Parathyroid adenoma (tissue), 2 donors: ENCODE data around the gene DVL1.

Experiments used
- H2AFZ ChIP-seq: fragments of 300-600 bp; sonication (generic); one replicate; pipeline ENCODE4 v1.7.0; 2017; ENCODE audit warnings: antibody characterized with exemption, mild to moderate bottlenecking
- H3K27ac ChIP-seq: fragments of 300-600 bp; sonication (generic); one replicate; pipeline ENCODE4 v1.7.0; 2017
- H3K27me3 ChIP-seq: fragments of 300-600 bp; sonication (generic); one replicate; pipeline ENCODE4 v1.7.0; 2017; ENCODE audit warnings: low read length; ENCODE audit not compliant: control insufficient read depth, insufficient read depth
- H3K36me3 ChIP-seq: fragments of 300-600 bp; sonication (generic); one replicate; pipeline ENCODE4 v1.7.0; 2017; ENCODE audit warnings: low read length; ENCODE audit not compliant: control insufficient read depth, insufficient read depth
- H3K4me1 ChIP-seq: fragments of 300-600 bp; sonication (generic); one replicate; pipeline ENCODE4 v1.7.0; 2017; ENCODE audit warnings: control low read depth
- H3K4me2 ChIP-seq: fragments of 300-600 bp; sonication (generic); one replicate; pipeline ENCODE4 v1.7.0; 2017; ENCODE audit warnings: low read length
- H3K4me3 ChIP-seq: fragments of 300-600 bp; sonication (generic); one replicate; pipeline ENCODE4 v1.7.0; 2017; ENCODE audit warnings: low read depth, low read length
- H3K79me2 ChIP-seq: fragments of 300-600 bp; sonication (generic); one replicate; pipeline ENCODE4 v1.7.0; 2017; ENCODE audit warnings: control low read depth
- H3K9ac ChIP-seq: fragments of 300-600 bp; sonication (generic); one replicate; pipeline ENCODE4 v1.7.0; 2017; ENCODE audit warnings: mild to moderate bottlenecking
- H3K9me3 ChIP-seq: fragments of 300-600 bp; sonication (generic); one replicate; pipeline ENCODE4 v1.7.0; 2017; ENCODE audit warnings: low read length; ENCODE audit not compliant: control insufficient read depth
- CTCF ChIP-seq: fragments of 300-600 bp; sonication (generic); IDR thresholded peaks from one replicate; pipeline ENCODE4 v1.7.0; 2017; ENCODE audit warnings: antibody characterized with exemption, mild to moderate bottlenecking
- donor health status: primary hyperparathyroidism.

The DVL1 gene

GRCh38 chr1:1394116-1394515 is 44.9 kb upstream of the DVL1 start:
- Histone ChIP-seq H2AFZ (no peak overlapping the region), H3K9ac (no peak overlapping the region), H3K4me2 (no peak overlapping the region), H3K79me2 (peaks cover 10% of the 10 kb centered on the region), H3K4me1 (no peaks in the 10 kb centered on the region), H3K27me3 (no peaks in the 10 kb centered on the region), H3K36me3 (no peaks in the 10 kb centered on the region), H3K27ac (no peak overlapping the region), H3K9me3 (no peaks in the 10 kb centered on the region), H3K4me3 (no peak overlapping the region)
- no peak for TF ChIP-seq CTCF

- TF ChIP-seq CTCF = no peak
- peaks cover 10% of the 10 kb centered on the region for H3K79me2 ChIP-seq
- no peaks in the 10 kb centered on the region for H3K36me3 ChIP-seq
- H3K4me2 ChIP-seq = no peak overlapping the region
- no peak overlapping the region for H3K9ac ChIP-seq
- H3K4me1 ChIP-seq = no peaks in the 10 kb centered on the region
- H3K27ac ChIP-seq = no peak overlapping the region
- H3K9me3 ChIP-seq = no peaks in the 10 kb centered on the region
- H2AFZ ChIP-seq = no peak overlapping the region
- no peak overlapping the region for H3K4me3 ChIP-seq
- no peaks in the 10 kb centered on the region for H3K27me3 ChIP-seq
Observed at GRCh38 chr1:1393428-1393827, 44.2 kb upstream of the DVL1 start.

- H3K27me3 ChIP-seq = no peaks in the 10 kb centered on the region
- H3K9me3 ChIP-seq = no peaks in the 10 kb centered on the region
- H3K4me3 ChIP-seq = no peak overlapping the region
- no peaks in the 10 kb centered on the region for H3K4me1 ChIP-seq
- H3K79me2 ChIP-seq = peaks cover 8% of the 10 kb centered on the region
- TF ChIP-seq CTCF = no peak
- no peaks in the 10 kb centered on the region for H3K36me3 ChIP-seq
- no peak overlapping the region for H3K4me2 ChIP-seq
- H3K27ac ChIP-seq = no peak overlapping the region
- H2AFZ ChIP-seq = no peak overlapping the region
- no peak overlapping the region for H3K9ac ChIP-seq
Observed at GRCh38 chr1:1393014-1393413, 43.8 kb upstream of the DVL1 start.

- no peaks in the 10 kb centered on the region for H3K4me1 ChIP-seq
- no peaks in the 10 kb centered on the region for H3K27me3 ChIP-seq
- no peak overlapping the region for H3K27ac ChIP-seq
- H3K9me3 ChIP-seq = no peaks in the 10 kb centered on the region
- no peak overlapping the region for H2AFZ ChIP-seq
- H3K79me2 ChIP-seq = peaks cover 4% of the 10 kb centered on the region
- H3K36me3 ChIP-seq = no peaks in the 10 kb centered on the region
- no peak overlapping the region for H3K4me3 ChIP-seq
- no peak overlapping the region for H3K4me2 ChIP-seq
- no peak overlapping the region for H3K9ac ChIP-seq
- TF ChIP-seq CTCF = no peak
Observed at GRCh38 chr1:1391225-1391624, 42.0 kb upstream of the DVL1 start.

GRCh38 chr1:1390675-1391074 is 41.5 kb upstream of the DVL1 start:
- Histone ChIP-seq H3K27ac (no peak overlapping the region), H3K36me3 (no peaks in the 10 kb centered on the region), H3K4me2 (no peak overlapping the region), H3K4me3 (no peak overlapping the region), H2AFZ (no peak overlapping the region), H3K9me3 (no peaks in the 10 kb centered on the region), H3K4me1 (no peaks in the 10 kb centered on the region), H3K9ac (no peak overlapping the region), H3K79me2 (peaks cover 4% of the 10 kb centered on the region), H3K27me3 (no peaks in the 10 kb centered on the region)
- TF ChIP-seq CTCF = no peak
